Measurements from ENCODE around the gene DHCR24.

DHCR24 gene

GRCh38 chr1:54800041-54800898, 86.7 kb downstream of the DHCR24 start:
- DNase-seq (ENCODE audit: low spot score), result no peak
